ENCODE measurements around the gene ZNF746.

GRCh38 chr7:149475121-149476045 lies 22.2 kb downstream of the ZNF746 start:
- TF ChIP-seq CTCF (IDR thresholded peaks at IDR 0.05 in 4 of 5, conservative IDR thresholded peaks at IDR 0.05 in 1 of 5), result no peak
- TF ChIP-seq POLR2A (IDR thresholded peaks at IDR 0.05), result no peak

Measured in gastrocnemius medialis (tissue), 4 donors.